ENCODE data around the gene KRTAP29-1. TPM values are rescaled to one million over a fixed set of nuclear protein-coding genes. Genes with fewer than 3 reads are reported as not detected.

KRTAP29-1 gene
- total RNA-seq, 1 donor from 2014 or later = not detected

DNA sequence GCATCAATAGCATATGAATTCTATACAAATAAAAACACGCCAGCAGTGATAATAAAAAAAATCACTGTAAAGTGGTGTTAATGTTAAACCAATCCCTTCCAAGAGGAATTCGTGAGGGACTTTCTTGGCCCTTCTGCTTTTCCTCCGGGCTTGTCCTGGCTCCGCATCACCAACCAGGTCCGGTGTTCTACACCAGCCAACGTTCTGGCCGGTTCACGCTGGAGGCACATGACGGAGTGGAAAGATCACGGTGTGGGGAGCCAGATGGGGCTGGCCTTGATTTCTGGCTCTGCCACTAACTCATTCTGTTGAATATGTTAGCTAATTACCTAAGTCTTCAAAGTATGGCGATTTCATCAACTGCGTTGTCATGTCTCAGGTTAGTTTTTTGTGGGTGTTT lies 1.4 kb upstream of the KRTAP29-1 start:
- Mint-ChIP-seq H3K36me3 (ENCODE audit: low read depth, unreplicated experiment) (peaks cover 6% of the 10 kb centered on the region), H3K4me1 (ENCODE audit: unreplicated experiment) (peaks cover 15% of the 10 kb centered on the region), H3K27me3 (ENCODE audit: unreplicated experiment) (peaks cover 4% of the 10 kb centered on the region), H3K27ac (ENCODE audit: unreplicated experiment) (no peak overlapping the region), H3K9me3 (ENCODE audit: unreplicated experiment) (no peaks in the 10 kb centered on the region), H3K4me3 (ENCODE audit: unreplicated experiment) (no peak overlapping the region)
- TF ChIP-seq CTCF (IDR thresholded peaks at IDR 0.05; ENCODE audit: unreplicated experiment) = no peak
- DNase-seq (ENCODE audit: low spot score) = no peak

DNA sequence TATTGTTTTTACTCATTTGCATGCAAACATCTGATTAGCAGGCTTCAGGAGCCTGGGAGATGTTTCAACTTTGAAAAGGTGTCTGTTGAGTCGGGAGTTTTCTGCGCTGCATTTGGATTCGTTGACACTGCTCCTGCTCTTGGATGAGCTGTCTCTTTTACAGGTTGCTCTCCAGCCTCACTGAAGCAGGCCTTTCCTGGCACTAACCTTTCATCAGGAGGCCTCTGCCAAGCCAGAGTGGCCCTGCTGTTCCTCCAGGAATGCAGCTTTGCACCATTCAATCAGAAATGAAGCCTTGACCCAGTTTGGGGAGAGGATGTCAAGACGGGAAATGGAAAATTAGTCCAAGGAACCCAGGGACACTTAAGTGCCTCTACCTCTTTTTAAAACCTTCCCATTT lies 330 bp upstream of the KRTAP29-1 start:
- H3K27me3 Mint-ChIP-seq (ENCODE audit: unreplicated experiment) = peaks cover 4% of the 10 kb centered on the region
- no peak for DNase-seq (ENCODE audit: low spot score)
- peaks cover 11% of the 10 kb centered on the region for H3K4me1 Mint-ChIP-seq (ENCODE audit: unreplicated experiment)
- no peak overlapping the region for H3K4me3 Mint-ChIP-seq (ENCODE audit: unreplicated experiment)
- no peaks in the 10 kb centered on the region for H3K9me3 Mint-ChIP-seq (ENCODE audit: unreplicated experiment)
- peaks cover 4% of the 10 kb centered on the region for H3K36me3 Mint-ChIP-seq (ENCODE audit: low read depth, unreplicated experiment)
- no peak for TF ChIP-seq CTCF (IDR thresholded peaks at IDR 0.05; ENCODE audit: unreplicated experiment)
- no peak overlapping the region for H3K27ac Mint-ChIP-seq (ENCODE audit: unreplicated experiment)

- Mint-ChIP-seq H3K36me3 (ENCODE audit: low read depth, unreplicated experiment) (no peaks in the 10 kb centered on the region), H3K9me3 (ENCODE audit: unreplicated experiment) (no peaks in the 10 kb centered on the region), H3K27ac (ENCODE audit: unreplicated experiment) (no peak overlapping the region), H3K4me3 (ENCODE audit: unreplicated experiment) (no peak overlapping the region), H3K27me3 (ENCODE audit: unreplicated experiment) (peaks cover 2% of the 10 kb centered on the region), H3K4me1 (ENCODE audit: unreplicated experiment) (peaks cover under 1% of the 10 kb centered on the region)
- no peak for DNase-seq (ENCODE audit: low spot score)
- no peak for TF ChIP-seq CTCF (IDR thresholded peaks at IDR 0.05; ENCODE audit: unreplicated experiment)
Measured at GRCh38 chr17:41301204-41301790, 1.4 kb downstream of the KRTAP29-1 start.

GRCh38 chr17:41298458-41299135 lies 4.1 kb downstream of the KRTAP29-1 start:
- H3K36me3 Mint-ChIP-seq (ENCODE audit: low read depth, unreplicated experiment) = no peaks in the 10 kb centered on the region
- DNase-seq (ENCODE audit: low spot score) = no peak
- H3K4me1 Mint-ChIP-seq (ENCODE audit: unreplicated experiment) = peaks cover 4% of the 10 kb centered on the region
- peaks cover 2% of the 10 kb centered on the region for H3K27me3 Mint-ChIP-seq (ENCODE audit: unreplicated experiment)
- no peaks in the 10 kb centered on the region for H3K9me3 Mint-ChIP-seq (ENCODE audit: unreplicated experiment)
- no peak overlapping the region for H3K4me3 Mint-ChIP-seq (ENCODE audit: unreplicated experiment)
- H3K27ac Mint-ChIP-seq (ENCODE audit: unreplicated experiment) = no peak overlapping the region
- no peak for TF ChIP-seq CTCF (IDR thresholded peaks at IDR 0.05; ENCODE audit: unreplicated experiment)

DNA sequence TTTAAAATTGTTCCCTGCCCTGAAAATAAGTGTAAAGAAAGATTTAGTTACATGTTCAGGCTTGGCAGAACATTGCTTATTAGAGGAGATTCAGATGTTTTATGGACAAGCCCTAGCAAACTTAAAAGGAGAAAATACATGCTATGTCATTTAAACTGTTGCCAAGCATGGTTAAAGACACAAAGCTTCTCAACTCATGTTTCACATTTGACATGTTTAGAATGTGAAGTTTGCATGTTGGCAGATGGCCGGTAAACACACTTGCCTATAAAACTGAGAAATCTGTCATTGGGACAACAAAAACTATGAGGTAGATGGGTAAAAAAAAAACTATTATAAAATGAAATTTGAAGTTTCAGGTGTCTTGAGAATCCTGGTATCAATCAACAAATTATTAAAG lies 5.8 kb downstream of the KRTAP29-1 start:
- Mint-ChIP-seq H3K27me3 (ENCODE audit: unreplicated experiment) (no peaks in the 10 kb centered on the region), H3K36me3 (ENCODE audit: low read depth, unreplicated experiment) (no peaks in the 10 kb centered on the region), H3K9me3 (ENCODE audit: unreplicated experiment) (no peaks in the 10 kb centered on the region), H3K27ac (ENCODE audit: unreplicated experiment) (no peak overlapping the region), H3K4me1 (ENCODE audit: unreplicated experiment) (peaks cover 4% of the 10 kb centered on the region), H3K4me3 (ENCODE audit: unreplicated experiment) (no peak overlapping the region)
- DNase-seq (ENCODE audit: low spot score) = no peak
- TF ChIP-seq CTCF (IDR thresholded peaks at IDR 0.05; ENCODE audit: unreplicated experiment) = no peak
